D341Med (cell line): ENCODE measurements around the gene LCN2.
"Not testable (repeated sequence)": the region's sequence is repeated elsewhere in the genome, so short reads cannot be mapped to it uniquely, and the experiment has no call there.

ENCODE experiments used
- DNase-seq: peaks from one replicate; pipeline ENCODE4 v3.0.0; 2012; ENCODE audit warnings: low spot score

Gene LCN2

DNA sequence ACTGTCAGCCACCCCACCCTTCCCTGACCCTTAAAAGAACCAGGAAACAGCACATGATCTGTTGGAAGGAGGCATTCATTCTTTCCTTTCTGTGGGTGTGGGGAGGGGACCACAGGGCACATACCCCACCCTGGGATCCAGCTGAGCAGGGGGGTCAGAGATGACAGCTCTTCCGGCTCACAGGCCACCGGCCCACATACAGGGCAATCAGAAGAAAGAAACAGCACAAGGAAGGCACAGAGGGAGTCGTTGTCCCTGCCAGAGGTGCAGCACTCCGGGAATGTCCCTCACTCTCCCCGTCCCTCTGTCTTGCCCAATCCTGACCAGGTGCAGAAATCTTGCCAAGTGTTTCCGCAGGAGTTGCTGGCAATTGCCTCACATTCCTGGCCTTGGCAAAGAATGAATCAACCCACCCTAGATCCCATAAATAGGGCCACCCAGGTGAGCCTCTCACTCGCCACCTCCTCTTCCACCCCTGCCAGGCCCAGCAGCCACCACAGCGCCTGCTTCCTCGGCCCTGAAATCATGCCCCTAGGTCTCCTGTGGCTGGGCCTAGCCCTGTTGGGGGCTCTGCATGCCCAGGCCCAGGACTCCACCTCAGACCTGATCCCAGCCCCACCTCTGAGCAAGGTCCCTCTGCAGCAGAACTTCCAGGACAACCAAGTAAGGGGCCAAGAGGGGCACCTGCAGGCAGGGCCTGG is at the start of gene LCN2:
LCN2 (plus strand) TSS at position 453 of the 701 bp plus-strand sequence; CDS start at position 526, 73 bp downstream.
- DNase-seq = no peak

DNA sequence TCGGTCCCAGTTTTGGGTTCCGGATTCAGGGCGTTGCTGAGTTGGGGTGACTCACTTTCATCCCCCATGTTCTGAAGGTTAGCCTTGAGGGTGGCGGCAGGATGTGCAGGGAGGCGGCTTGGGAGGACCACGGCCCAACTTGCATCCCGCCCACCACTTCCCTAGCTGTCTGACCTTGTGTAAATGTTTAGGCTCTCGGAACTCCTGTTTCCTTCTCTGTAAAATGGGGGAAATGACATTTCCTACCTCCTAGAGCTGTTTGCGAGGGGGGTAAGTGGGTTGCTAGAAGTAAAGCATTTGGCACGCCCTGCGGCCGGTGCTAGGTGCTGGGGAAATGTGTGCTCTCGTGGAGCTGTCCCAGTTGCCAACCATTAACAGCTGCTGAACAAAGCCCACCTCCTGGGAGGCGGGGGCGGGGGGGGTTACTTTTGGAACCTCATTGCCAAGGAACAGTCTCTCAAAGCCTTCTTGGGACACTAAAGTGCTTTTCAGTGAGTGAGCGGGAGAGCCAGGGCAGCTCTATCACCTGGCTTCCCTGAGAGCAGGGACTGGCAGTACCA is 49.2 kb upstream of the LCN2 start:
- no peak for DNase-seq

DNA sequence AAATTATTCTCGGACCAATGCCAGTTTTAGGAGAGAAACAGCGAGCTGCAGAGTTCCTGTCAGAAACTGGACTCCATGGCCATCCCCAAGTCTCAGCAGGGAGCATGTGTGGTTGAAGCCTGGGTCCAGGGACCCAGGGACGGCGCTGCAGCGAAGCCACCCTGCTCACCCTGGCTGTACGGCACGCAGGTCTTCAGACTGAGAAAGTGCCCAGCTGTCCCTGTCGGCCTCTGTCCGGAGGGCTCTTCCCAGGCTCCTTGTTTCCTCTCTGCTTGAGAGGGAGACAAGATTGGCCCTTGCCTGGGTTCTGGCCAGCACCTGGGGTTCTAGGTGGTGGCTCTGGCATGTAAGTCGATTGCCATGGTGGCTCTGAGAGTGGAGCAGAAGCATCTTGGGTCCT is 48.7 kb upstream of the LCN2 start:
- DNase-seq = no peak

DNA sequence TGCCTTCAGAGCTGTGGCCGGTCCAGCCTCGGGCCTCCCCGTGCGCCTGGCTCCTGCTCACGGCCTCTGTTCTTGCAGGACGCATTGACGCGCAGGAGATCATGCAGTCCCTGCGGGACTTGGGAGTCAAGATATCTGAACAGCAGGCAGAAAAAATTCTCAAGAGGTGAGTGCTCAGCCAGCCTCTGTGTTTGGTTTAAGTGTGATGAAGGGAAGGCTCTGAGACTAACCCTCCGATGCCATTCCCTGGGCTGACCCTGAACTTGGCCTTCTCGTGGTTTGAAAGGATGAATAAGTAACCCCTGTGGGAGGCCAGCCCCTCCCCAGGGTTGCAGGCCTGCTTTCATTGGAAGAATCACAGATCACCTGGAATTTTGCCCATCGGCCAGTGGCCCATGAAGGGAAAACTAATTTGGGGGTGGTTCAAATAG is 48.0 kb upstream of the LCN2 start:
- no peak for DNase-seq

DNA sequence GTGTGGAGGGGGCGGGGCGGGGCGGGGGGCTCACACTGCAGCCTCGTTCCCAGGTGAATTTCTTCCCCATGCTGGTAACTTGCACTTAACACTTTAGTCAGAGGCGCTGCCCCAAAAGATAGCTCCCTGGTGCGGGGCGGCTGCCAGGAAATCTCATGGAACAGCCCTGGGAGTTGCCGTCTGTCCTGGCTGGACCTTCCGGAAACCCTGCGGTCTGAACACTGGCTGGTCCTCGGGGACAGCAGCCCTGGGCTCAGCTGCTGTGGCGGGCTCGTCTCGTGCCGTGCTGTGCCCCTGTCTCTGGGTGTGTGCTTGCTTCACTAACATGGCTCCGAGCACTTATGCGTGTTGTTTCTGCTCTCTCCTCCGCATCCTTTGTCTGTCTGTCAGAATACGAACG is 47.6 kb upstream of the LCN2 start:
- no peak for DNase-seq

DNA sequence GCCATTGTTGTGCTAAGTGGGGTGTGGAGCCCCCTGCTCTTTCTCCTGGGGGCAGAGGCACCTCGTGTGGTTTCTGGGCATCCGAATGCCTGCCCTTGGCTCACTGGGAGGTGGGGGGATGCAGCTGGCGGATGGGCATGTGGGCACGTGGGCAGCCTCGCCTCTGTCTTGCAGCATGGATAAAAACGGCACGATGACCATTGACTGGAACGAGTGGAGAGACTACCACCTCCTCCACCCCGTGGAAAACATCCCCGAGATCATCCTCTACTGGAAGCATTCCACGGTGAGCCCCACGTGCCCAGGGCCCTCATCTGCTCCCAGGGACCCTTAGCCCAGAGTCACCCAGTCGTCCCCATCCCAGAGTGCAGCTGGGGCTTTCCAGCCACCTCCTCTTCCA is 47.1 kb upstream of the LCN2 start:
- DNase-seq = no peak

DNA sequence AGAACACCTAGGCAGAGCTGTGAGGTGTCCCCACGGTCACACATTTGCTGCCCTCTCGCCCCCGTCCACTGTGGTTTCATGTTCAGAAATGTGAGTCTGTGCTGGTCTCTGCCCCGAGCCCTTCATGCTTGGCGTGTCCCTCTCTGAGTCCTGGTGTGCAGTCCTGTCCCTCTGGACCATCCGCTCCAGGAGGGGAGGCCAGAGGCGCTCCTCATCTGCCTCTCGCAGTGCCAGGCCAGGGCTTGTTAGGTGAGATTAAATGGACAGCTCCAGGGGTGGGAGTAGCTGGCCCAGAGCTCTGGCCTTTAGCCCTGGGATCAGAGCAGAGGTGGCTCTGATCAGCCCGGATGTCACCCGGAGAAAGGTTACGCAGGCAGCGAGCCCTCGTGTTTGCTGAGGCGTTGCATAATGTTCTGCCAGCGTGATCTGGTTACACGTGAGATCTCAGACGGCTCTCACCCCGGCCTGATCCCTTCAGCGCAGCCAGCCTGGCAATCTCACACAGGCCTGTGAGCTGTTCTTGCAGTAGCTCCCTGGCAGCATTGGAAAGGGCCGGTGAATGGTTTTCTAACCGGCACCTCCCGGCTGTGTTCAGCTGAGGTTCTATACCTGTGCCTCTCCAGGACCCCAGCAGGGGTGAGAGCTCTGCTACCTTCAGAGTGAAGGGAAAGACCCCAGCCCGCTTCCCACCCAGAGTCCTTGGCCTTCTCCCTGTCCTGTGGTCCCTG is 46.2 kb upstream of the LCN2 start:
- DNase-seq = no peak

DNA sequence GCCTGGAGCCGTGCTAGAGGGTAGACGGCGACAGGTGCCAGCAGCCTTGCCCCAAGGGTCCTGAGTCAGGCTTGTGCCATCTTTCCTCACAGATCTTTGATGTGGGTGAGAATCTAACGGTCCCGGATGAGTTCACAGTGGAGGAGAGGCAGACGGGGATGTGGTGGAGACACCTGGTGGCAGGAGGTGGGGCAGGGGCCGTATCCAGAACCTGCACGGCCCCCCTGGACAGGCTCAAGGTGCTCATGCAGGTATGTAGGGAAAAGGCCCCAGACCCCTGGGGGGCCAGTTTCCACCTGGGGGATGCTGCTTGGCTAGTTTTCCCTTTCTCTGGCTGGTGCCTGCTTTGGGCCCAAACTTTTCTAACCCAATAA is 45.7 kb upstream of the LCN2 start:
- DNase-seq = no peak

DNA sequence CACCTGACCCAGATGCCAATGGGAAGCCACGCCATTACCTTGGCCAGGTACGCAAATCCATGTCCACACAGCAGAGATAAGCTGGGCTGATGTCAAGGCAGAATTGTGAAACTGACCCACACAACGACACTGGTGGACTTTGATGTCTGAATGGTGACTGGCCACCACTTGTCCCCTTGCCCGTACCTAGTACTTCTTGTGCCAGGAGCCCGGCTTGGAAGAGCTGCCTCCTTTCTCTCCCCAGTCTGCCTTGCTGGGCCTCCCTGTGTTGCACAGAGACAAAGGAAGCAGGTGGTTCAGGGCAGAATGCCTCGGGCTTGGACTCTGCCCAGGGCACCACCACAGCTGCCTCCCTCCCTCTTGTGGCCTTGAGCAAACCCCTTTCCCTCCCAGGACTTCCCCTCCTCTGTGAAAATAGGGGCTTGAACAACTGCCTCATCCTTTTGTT is 45.1 kb upstream of the LCN2 start:
- DNase-seq = no peak

DNA sequence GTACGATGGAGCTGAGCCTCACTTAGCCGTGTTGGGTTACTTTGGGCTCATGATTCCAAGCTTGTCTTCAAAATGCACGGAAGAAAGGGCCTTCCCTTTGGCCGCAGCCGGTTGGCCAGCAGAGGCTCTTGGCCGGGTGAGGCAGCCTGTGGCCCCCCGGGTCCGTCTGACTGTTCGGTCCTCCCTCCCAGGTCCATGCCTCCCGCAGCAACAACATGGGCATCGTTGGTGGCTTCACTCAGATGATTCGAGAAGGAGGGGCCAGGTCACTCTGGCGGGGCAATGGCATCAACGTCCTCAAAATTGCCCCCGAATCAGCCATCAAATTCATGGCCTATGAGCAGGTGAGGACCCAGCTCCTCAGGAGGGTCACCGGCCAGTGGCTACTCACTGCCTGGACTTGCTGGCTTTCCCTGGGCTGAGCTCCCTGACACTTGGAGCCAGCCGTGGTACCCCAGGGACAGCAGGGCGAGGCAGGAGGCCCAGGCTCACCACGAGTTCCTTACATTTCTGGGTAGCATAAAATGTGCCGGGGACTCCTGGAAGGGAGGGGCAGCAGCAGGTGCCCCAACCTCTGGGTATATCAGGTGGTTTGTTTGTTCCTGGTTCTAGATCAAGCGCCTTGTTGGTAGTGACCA is 43.6 kb upstream of the LCN2 start:
- DNase-seq = no peak

DNA sequence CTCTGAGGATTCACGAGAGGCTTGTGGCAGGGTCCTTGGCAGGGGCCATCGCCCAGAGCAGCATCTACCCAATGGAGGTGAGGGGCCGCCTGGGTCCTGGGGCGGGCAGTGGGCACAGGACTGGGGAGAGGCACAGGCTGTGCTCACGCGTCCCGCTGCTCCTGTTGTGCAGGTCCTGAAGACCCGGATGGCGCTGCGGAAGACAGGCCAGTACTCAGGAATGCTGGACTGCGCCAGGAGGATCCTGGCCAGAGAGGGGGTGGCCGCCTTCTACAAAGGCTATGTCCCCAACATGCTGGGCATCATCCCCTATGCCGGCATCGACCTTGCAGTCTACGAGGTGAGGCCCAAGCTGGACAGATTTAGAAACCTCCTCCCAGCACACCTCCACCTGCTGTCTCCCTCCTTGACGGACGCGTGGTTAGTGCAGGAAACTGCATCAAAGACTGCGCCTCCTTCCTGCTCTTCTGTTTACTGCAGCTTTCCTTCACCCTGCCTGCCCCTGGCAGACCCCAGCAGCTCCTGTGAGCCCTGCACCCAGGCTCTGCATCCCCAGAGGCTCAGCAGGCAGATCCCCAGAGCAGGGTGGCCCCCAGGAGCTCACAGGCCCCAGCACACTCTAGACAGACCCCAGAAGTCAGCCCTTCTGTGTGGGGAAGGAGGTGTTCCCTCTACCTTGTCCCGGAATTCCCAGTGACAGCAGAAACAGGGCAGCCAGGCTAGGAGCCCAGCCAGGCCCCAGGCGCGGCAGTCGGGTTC is 42.9 kb upstream of the LCN2 start:
- no peak for DNase-seq

DNA sequence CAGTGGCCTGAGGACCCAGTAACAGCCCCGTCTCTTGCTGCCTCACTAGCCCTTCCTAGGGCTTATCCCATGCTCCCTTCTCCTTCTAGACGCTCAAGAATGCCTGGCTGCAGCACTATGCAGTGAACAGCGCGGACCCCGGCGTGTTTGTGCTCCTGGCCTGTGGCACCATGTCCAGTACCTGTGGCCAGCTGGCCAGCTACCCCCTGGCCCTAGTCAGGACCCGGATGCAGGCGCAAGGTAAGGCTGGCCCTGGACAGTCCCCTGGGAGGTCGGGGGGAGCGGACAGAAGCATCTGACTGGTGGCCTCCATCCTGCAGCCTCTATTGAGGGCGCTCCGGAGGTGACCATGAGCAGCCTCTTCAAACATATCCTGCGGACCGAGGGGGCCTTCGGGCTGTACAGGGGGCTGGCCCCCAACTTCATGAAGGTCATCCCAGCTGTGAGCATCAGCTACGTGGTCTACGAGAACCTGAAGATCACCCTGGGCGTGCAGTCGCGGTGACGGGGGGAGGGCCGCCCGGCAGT is 42.2 kb upstream of the LCN2 start:
- no peak for DNase-seq

DNA sequence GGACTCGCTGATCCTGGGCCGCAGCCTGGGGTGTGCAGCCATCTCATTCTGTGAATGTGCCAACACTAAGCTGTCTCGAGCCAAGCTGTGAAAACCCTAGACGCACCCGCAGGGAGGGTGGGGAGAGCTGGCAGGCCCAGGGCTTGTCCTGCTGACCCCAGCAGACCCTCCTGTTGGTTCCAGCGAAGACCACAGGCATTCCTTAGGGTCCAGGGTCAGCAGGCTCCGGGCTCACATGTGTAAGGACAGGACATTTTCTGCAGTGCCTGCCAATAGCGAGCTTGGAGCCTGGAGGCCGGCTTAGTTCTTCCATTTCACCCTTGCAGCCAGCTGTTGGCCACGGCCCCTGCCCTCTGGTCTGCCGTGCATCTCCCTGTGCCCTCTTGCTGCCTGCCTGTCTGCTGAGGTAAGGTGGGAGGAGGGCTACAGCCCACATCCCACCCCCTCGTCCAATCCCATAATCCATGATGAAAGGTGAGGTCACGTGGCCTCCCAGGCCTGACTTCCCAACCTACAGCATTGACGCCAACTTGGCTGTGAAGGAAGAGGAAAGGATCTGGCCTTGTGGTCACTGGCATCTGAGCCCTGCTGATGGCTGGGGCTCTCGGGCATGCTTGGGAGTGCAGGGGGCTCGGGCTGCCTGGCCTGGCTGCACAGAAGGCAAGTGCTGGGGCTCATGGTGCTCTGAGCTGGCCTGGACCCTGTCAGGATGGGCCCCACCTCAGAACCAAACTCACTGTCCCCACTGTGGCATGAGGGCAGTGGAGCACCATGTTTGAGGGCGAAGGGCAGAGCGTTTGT is 41.6 kb upstream of the LCN2 start:
- no peak for DNase-seq

DNA sequence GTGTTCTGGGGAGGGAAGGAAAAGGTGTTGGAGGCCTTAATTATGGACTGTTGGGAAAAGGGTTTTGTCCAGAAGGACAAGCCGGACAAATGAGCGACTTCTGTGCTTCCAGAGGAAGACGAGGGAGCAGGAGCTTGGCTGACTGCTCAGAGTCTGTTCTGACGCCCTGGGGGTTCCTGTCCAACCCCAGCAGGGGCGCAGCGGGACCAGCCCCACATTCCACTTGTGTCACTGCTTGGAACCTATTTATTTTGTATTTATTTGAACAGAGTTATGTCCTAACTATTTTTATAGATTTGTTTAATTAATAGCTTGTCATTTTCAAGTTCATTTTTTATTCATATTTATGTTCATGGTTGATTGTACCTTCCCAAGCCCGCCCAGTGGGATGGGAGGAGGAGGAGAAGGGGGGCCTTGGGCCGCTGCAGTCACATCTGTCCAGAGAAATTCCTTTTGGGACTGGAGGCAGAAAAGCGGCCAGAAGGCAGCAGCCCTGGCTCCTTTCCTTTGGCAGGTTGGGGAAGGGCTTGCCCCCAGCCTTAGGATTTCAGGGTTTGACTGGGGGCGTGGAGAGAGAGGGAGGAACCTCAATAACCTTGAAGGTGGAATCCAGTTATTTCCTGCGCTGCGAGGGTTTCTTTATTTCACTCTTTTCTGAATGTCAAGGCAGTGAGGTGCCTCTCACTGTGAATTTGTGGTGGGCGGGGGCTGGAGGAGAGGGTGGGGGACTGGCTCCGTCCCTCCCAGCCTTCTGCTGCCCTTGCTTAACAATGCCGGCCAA is 40.8 kb upstream of the LCN2 start:
- DNase-seq = no peak

DNA sequence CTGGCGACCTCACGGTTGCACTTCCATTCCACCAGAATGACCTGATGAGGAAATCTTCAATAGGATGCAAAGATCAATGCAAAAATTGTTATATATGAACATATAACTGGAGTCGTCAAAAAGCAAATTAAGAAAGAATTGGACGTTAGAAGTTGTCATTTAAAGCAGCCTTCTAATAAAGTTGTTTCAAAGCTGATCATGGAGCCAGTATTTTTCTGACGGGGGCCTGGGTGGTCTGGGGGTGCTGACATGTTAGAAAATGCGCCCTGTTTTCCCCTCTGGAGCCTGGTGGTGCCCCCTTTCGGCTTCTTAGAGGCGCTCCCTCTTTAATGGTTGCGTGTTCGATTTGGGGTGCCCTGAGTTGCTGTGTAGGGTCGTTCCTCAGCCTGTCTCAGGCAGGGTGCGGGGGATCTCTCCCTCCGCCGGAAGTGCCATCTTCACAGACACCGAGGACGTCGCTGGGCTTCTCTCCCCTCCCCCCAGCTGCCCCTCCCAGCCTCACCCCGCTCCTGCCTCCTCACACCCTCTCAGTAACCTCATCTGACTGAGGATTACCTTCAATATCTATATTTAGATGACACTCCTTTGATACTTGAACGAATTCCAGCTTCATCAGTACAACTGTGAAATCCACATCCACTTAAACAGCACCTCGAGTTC is 40.1 kb upstream of the LCN2 start:
- DNase-seq = no peak

DNA sequence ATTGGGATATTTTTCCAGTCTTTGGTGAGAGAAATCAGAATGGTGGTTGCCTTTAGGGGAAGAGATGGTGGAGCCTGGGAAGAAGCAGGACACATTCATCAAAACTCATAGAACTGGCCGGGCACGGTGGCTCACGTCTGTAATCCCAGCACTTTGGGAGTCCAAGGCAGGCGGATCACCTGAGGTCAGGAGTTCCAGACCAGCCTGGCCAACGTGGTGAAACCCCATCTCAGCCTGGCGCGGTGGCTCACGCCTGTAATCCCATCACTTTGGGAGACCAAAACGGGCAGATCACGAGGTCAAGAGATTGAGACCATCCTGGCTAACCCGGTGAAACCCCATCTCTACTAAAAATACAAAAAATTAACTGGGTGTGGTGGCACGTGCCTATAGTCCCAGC is 37.5 kb upstream of the LCN2 start:
- not testable (repeated sequence) for DNase-seq

DNA sequence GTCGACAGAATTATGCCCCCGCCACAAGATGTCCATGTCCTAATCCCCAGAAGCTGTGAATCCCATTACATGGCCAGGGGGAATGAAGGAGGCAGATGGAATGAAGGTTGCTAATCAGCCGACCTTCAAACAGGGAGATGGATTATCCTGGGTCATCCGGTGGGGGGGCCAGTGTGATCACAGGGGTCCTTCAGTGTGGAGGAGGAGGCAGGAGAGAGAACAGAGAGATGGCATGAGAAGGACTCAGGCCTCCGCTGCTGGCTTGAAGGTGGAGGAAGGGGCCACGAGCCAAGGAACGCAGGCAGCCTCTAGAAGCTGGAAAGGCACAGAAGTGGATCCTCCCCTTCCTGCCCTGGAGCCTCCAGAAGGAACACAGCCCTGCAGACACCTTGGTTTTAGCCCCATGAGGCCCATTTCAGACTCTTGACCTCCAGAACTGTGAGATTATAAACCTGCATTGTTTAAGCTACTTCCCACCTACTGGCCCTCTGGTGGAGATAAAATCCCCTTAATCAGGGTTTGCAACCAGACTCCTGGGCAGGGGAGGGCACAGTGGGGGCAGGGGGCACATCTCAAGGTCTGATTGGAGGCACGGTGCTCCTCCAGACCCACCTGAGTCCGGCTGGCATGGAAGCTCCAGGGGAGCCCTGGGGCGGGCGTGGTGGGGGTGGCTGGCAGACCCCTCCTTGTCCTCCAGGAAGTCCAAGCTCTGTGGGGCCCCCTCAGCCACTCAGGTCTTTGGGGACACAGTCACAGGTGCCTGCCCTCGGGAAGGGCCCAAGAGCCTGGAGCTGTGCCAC is 35.5 kb upstream of the LCN2 start:
- DNase-seq = no peak

DNA sequence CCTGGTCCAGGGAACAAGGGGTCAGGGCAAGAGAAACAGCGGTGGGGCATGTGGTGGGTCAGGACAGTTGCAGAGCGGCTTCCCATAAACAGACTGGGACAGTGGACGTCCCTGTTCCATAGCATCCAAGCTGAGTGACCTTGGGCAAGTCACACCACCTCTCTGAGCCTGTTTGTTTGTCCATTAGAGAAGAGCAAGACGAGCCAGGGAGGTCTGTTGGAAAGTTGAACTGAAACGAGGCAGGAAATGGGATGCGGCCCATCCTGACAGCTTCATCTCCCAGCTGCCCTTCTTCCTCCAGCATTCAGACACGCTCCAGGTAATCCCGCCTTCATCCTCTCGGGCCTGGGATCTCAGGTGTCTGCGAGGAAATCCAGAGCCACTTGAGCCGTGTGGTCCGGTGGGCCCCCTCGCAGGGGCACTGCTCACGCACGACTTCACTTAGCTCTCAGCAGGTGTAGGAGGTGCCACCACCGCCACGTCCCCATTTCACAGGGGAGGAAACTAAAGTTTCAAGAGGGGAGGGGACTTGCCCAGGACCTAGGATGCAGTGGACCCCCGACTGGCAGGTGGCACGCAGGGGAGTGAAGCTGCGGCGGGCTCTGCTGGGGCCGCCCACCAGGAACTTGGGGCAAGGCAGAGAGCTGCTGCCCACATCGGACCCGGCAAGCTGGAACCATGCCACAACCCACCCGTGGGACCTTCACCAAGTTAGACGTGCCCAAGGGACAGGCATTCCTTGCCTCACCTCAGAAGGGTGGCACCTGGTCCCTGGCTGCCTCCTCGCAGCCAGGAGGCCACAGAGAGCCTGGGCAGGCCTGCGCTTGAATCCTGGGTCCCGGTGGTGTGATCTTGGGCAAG is 34.7 kb upstream of the LCN2 start:
- DNase-seq = no peak
